Left cardiac atrium (tissue), 4 donors: ENCODE data around the gene KRTAP3-2. TPM values are rescaled to one million over a fixed set of nuclear protein-coding genes. Genes with fewer than 3 reads are reported as not detected.
"Not testable (repeated sequence)": the region's sequence is repeated elsewhere in the genome, so short reads cannot be mapped to it uniquely, and the experiment has no call there.

Experiments used
- ATAC-seq, 2 donors: fragments of 200-7000 bp; cut with Tn5 transposase; one replicate each; pipeline ENCODE4 v1.9.1; 2020; ENCODE audit warnings: mild to moderate bottlenecking in 2 of 2, moderate library complexity in 2 of 2
- DNase-seq: peaks from one replicate; pipeline ENCODE4 v3.0.0-alpha.2; 2020
- intact Hi-C, 2 donors: fragments of 100-400 bp; cut with DNase I; formaldehyde crosslinking; loops; one replicate each; pipeline versions ENCODE4 v1.14.1 to v1.15.1; 2022 to 2023
- long read RNA-seq: library from polyadenylated mRNA; unstranded; transcript quantifications from one replicate; pipeline ENCODE4 v2.0.0, GENCODE V29; 2021
- total RNA-seq, 2 donors: library from RNA; stranded (reverse); fragmentation: NEBNext Ultra II Directional; extraction: Animal tissue kit (Norgen Biotek cat#: 25700); gene quantifications; one replicate each; pipeline ENCODE4 v1.2.1, GENCODE V29; 2021
- donor health status: DM: no; HTN: yes; CAD: no.
- donor health status: DM: no; HTN: yes; CAD: no; lungs with severe emphysema.
- donor health status: DM: yes; HTN: yes; CAD: no.
- donor health status: Dilated cardiomyopathy.

Gene KRTAP3-2
- not detected for total RNA-seq
- long read RNA-seq, result 0 reads

DNA sequence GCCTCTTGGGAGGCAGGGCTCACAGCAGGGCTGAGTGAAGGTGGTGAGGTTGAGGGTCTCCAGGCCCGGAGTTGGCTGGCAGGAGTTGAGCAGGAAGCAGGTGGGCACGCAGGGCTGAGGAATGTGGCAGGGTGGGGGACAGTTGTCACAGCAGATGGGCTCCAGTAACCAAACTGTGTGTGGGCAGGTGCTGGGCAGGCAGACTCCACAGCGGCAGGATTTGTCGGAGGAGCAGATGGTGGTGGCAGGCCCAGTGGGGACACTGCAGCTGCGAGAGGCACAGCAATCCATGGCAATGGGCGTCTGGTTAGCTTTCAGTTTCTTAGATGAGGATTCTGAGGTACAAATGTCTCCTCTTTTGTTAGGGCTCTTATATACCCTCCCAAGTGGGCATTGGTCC, at the start of gene KRTAP3-2:
Gene KRTAP3-2 (minus strand): TSS at position 344 of the 400 bp plus-strand sequence. CDS start 53 bp downstream, at position 291.
- ATAC-seq, intact Hi-C loops, DNase-seq: not testable (repeated sequence)

DNA sequence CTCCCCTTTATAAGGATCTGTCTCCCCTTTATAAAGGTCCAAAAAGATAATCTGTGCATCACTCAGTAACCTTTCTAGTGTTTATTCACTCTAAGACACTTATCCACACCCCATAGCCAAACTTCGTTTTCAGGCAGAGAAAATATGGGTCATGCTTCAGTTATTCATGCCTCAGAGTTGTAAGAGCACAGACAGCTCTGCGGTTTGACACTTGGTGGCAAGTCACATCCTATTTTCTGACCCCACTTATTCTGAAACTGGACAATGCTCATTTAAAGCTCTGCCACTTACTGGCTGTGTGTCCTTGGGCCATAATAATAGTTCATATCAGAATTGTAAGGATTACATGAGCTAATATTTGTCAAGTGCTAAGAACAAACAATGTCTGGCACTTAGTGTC, 49.4 kb upstream of the KRTAP3-2 start:
- ATAC-seq (no peak), DNase-seq (no peak)
- intact Hi-C loops, result no loop called here

DNA sequence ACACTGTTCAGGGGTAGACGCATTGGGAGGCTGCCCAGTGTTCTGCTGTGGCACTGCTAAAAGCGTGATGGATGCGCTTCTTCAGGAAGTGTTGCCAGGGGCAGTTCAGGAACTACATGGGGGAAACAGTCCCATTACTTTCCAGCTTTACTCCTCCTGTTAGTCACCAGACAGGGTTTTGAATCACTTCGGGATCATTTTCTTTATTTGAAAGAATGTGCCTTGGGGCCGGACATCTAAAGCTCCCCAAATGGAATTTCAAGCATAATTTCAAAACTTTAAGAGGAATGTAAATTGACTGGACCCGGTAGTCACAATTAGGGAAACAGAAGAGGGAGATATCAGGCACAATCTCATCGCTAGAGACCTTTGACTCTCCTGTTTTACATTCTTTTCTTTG, 48.7 kb upstream of the KRTAP3-2 start:
- intact Hi-C loops, result no loop called here
- ATAC-seq (no peak), DNase-seq (no peak)

DNA sequence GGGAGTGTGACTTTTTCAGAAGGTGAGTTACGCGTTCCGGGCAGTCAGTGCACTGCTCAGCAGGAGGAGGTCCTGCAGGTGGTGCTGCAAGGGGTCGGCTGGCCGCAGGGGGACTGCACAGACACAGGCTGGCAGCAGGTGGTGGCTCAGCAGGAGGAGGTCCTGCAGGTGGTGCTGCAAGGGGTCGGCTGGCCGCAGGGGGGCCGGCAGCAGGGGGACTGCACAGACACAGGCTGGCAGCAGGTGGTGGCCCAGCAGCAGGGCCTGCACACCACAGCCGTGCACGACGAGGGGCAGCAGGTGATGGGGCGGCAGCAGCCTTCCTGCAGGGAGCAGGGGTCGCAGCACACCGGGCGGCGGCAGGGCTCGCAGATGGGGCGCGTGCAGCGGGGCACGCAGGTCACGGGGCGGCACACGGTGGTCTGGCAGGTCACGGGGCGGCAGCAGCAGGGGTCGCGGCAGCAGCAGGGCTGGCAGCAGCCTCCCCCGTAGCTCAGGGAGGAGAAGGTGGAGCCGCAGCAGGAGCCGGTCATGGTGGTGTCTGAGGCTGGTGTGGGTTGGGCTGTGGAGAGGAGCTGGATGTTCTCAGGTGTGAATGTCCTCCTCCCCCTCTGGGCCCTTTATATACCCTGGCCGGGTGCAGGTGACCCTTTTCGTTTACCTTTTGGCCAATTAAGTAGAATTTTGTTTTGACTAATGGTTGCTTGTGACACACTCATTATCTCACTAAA, 47.2 kb upstream of the KRTAP3-2 start, which contains the start of gene KRTAP2-1:
Gene KRTAP2-1 (minus strand): TSS at position 582 of the 731 bp plus-strand sequence. CDS start 49 bp downstream, at position 533.
- ATAC-seq, DNase-seq: not testable (repeated sequence)

DNA sequence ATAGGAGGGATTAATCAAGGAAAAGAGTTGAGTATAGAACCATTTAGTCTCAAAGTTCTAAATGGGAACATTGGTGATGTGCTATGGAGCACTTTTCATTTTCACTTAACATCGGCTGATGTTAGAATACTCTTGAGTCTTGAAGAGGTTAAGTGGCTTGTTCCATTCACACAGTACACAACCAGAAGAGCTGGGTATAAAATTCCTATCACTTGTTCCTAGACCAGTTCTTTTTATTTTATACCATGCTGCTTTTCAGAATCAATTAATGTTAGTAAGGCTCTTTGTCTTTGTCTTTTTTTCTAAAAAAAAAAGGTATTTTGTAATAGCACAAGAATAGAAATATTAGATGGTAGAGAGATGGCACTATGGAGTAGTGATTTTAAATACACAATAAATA, 43.2 kb upstream of the KRTAP3-2 start:
- no peak for ATAC-seq
- no peak for DNase-seq
- intact Hi-C loops, result no loop called here

More for the DNA sequence above, 47.2 kb upstream of the KRTAP3-2 start, which contains the start of gene KRTAP2-1:
- intact Hi-C loops, result not testable (repeated sequence)

GRCh38 chr17:41040783-41041571, 41.3 kb upstream of the KRTAP3-2 start, which contains the start of gene KRTAP1-1:
Gene KRTAP1-1 (minus strand): TSS chr17:41041450. CDS start chr17:41041397, 53 bp downstream.
- DNase-seq, intact Hi-C loops: not testable (repeated sequence)
- peak in 1 of 2 donors; percentile 53 for ATAC-seq

- intact Hi-C loops, result no loop called here
- DNase-seq (no peak), ATAC-seq (no peak)
Measured at GRCh38 chr17:41037853-41038350, 38.2 kb upstream of the KRTAP3-2 start.

DNA sequence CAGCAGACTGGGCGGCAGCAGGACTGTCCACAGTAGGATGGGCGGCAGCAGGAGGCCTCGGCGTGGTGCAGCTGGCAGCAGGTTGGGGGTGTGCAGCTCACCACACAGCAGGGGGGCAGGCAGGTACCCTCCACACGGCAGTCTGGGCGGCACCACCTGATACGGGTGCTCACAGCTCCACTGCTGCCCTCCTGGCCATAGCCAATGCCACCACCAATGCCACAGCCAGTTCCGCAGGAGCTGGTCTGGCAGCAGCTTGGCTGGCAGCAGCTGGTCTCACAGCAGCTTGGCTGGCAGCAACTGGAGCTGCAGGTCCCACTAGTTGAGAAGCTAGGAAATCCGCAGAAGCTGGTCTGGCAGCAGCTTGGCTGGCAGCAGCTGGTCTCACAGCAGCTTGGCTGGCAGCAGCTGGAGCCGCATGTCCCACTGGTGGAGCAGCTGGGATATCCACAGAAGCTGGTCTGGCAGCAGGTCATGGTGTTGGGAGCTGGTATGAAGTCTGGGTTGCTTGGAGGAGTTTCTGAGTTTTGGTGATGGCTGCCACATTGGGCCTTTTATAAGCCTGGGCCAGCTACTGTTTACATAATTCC, 34.7 kb upstream of the KRTAP3-2 start, which contains the start of gene KRTAP1-3:
Gene KRTAP1-3 (minus strand): TSS at position 529 of the 590 bp plus-strand sequence. CDS start 53 bp downstream, at position 476.
- not testable (repeated sequence) for ATAC-seq

DNA sequence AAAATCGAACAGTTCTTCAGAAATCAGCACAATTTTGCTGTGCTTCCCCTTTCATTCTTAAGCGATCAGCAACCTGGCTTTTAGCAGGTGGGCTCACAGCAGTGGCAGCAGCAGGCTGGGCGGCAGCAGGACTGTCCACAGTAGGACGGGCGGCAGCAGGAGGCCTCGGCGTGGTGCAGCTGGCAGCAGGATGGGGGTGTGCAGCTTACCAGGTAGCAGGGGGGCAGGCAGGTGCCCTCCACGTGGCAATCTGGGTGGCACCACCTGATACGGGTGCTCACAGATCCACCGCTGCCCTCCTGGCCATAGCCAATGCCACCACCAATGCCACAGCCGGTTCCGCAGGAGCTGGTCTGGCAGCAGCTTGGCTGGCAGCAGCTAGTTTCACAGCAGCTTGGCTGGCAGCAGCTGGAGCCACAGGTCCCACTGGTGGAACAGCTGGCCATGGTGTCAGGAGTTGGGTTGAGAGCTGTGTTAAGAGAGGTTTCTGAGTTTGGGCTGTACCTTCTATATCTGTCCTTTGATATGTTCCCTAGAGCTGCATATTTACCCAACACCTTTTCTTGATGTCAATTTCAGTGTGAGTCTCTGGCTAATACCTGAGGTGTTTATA, 30.0 kb upstream of the KRTAP3-2 start, which contains the start of gene KRTAP1-4:
Gene KRTAP1-4 (minus strand): TSS at position 563 of the 613 bp plus-strand sequence. CDS start 117 bp downstream, at position 446.
- ATAC-seq, result no peak
- intact Hi-C loops, result no loop called here
- no peak for DNase-seq

More for the DNA sequence above, 34.7 kb upstream of the KRTAP3-2 start, which contains the start of gene KRTAP1-3:
- DNase-seq, intact Hi-C loops: not testable (repeated sequence)

DNA sequence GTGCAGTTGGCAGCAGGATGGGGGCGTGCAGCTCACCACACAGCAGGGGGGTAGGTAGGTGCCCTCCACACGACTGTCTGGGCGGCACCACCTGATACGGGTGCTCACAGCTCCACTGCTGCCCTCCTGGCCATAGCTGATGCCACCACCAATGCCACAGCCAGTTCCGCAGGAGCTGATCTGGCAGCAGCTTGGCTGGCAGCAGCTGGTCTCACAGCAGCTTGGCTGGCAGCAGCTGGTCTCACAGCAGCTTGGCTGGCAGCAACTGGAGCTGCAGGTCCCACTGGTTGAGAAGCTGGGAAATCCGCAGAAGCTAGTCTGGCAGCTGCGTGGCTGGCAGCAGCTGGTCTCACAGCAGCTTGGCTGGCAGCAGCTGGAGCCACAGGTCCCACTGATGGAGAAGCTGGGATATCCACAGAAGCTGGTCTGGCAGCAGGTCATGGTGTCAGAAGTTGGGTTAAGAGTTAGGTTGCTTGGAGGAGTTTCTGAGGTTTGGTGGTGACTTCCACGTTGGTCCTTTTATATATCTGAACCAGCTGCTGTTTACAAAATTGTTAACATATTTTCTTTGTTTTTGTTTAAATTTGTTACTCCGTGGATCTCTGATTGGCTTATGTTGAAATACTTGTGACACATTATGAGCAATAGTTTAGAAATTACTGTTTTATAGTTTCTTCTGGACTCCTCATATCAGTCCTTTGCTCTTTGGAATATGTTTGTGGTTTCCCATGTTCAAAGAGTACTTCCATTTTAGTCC, 27.2 kb upstream of the KRTAP3-2 start, which contains the start of gene KRTAP1-5:
Gene KRTAP1-5 (minus strand): TSS at position 494 of the 757 bp plus-strand sequence. CDS start 53 bp downstream, at position 441.
- no peak for ATAC-seq
- no peak for DNase-seq
- intact Hi-C loops, result no loop called here

- no peak for DNase-seq
- ATAC-seq, result no peak
- intact Hi-C loops, result no loop called here
Measured at GRCh38 chr17:41024697-41025096, 25.0 kb upstream of the KRTAP3-2 start.

DNA sequence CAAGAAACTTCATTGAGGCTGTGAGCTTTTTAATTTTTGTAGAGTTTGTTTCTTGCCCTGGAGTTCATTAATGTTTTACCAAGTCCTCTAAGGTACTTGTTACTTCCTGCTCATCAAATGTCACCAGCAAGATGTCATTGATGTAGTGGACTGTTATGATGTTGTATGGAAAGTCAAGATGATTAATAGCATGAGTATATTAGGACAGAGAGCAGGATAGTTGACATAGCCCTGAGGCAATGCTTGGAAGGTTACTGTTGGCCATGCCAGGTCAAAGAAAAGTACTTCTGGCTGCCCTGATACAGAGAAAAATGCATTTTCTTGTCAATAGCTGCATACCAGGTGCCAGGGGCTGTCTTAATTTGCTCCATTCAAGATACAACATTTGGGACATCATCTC, 20.6 kb upstream of the KRTAP3-2 start:
- intact Hi-C loops, result no loop called here
- ATAC-seq, result no peak

GRCh38 chr17:41019415-41019814, 19.7 kb upstream of the KRTAP3-2 start:
- intact Hi-C loops, result no loop called here
- DNase-seq, result no peak
- no peak for ATAC-seq

More for the DNA sequence above, 20.6 kb upstream of the KRTAP3-2 start:
- DNase-seq, result no peak

- intact Hi-C loops, result no loop called here
Measured at GRCh38 chr17:41018541-41018940, 18.8 kb upstream of the KRTAP3-2 start.

GRCh38 chr17:41016578-41017215, 17.0 kb upstream of the KRTAP3-2 start:
- intact Hi-C loops, result no loop called here
- ATAC-seq, result no peak

More at GRCh38 chr17:41018541-41018940, 18.8 kb upstream of the KRTAP3-2 start:
- no peak for DNase-seq
- ATAC-seq, result no peak

GRCh38 chr17:41015454-41015853, 15.7 kb upstream of the KRTAP3-2 start:
- intact Hi-C loops, result no loop called here
- no peak for DNase-seq
- no peak for ATAC-seq

More at GRCh38 chr17:41016578-41017215, 17.0 kb upstream of the KRTAP3-2 start:
- DNase-seq, result no peak

- ATAC-seq, result no peak
- no peak for DNase-seq
- intact Hi-C loops, result no loop called here
Measured at GRCh38 chr17:41013606-41014005, 13.9 kb upstream of the KRTAP3-2 start.
